ENCODE results near the gene ABCA5.
"Not testable (repeated sequence)": the region's sequence is repeated elsewhere in the genome, so short reads cannot be mapped to it uniquely, and the experiment has no call there.

Gene ABCA5

GRCh38 chr17:69325518-69326376 lies 1.2 kb downstream of the ABCA5 start:
- no peak for DNase-seq (ENCODE audit: low read depth)

DNA sequence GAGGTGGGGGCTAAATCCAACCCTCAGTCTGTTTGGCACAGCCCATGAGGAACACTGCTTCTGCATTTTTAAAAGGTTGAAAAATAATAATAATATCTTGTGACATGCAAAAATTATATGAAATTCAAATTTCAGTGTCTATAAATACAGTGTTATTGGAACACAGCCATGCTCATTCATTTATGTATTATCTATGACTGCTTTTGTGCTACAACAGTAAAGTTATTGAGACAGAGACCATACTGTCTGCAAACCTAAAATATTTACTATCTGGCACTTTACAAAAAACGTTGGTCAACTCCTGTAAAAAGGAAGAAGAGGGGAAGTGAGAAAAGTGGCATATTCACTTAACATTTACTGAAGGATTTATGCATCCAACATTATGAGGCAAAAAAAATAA lies 3.1 kb downstream of the ABCA5 start:
- no peak for DNase-seq (ENCODE audit: low read depth)

DNA sequence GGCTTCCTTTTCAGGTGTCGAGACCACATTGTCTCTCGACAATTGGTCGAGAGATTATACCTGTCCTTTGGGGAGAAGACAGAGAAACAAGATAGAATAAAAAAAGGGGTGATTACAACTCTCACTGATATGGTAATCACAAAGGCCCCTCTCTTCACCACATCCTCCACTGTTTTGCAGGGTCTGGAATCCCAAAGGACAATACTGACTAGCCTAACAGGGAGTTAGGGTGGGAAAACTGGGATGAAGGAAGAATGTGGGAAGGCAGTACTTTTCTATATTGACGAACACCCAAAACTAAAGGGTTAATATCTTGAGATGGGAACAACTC lies 6.1 kb downstream of the ABCA5 start:
- DNase-seq (ENCODE audit: low read depth): no peak

DNA sequence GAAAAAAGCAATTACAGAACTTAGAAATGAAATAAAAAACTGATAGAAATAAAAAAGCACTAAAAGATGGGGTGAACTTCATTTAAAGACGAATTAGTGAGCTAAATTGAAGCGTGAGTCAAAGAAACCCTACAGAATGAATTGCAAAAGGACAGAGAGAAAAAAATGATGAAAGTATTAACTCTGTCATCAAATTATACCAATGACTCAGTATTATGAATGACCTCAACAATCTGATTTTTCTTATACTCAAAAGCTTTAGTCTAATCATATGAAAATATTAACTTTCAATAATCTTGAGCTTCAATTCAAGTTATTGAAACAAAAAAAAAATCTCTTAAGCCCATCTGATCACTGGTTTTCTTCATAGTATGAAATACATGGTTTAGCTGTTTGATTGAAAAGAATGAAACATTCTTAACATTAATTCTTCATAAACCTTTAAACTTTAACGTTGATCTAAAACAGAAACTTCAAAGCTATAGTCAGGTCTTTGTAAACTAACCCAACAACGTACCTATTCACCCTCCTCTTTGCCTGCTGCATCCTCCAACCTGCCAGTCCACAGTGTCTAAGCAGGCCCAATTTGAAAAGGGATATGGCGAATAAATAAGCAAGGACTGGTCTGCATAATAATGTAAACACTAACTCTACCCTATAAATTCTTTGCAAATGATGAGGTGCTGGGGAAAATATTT lies 6.6 kb downstream of the ABCA5 start:
- no peak for DNase-seq (ENCODE audit: low read depth)

GRCh38 chr17:69317625-69318024 lies 9.3 kb downstream of the ABCA5 start:
- DNase-seq (ENCODE audit: low read depth): no peak

- DNase-seq (ENCODE audit: low read depth): no peak
Measured at GRCh38 chr17:69314246-69315065, 12.5 kb downstream of the ABCA5 start.

DNA sequence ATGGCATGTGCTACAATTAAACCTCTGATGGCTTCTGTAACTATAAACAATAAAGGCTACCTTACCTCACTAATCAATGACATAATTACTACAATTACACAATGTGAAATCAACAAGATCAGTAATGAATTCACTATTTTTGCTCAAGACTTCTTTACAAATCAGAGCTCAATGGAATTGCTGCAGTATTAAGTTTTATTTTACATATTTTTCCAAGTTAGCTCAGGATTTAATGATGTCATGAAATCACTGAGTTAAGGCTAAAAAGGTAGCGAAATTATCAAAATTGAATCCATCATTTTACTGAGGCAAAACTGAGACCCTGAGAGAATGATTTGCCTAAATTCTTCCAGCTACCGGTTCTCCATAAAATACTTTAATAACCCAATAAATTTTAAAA lies 21.8 kb downstream of the ABCA5 start:
- DNase-seq (ENCODE audit: low read depth): no peak

DNA sequence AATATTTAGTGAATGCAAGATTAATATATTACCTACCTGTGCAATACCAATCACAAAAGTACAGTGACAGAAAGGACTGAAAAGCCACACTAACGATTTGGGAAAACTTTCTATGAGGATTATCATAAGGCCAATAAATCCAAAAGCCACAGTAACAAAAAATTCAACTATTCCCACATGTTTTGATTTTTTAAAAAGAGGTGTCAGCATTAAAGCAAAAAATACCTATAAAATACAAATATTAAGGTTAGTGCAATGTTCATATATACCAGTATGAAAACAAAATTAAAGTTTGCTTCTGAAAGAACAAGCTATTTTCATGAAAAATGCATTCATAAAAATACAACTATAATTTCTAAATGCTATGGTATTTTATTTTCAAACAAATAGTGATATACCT lies 24.3 kb downstream of the ABCA5 start:
- no peak for DNase-seq (ENCODE audit: low read depth)

GRCh38 chr17:69300222-69300621 lies 26.7 kb downstream of the ABCA5 start:
- DNase-seq (ENCODE audit: low read depth): peak; percentile 3

DNA sequence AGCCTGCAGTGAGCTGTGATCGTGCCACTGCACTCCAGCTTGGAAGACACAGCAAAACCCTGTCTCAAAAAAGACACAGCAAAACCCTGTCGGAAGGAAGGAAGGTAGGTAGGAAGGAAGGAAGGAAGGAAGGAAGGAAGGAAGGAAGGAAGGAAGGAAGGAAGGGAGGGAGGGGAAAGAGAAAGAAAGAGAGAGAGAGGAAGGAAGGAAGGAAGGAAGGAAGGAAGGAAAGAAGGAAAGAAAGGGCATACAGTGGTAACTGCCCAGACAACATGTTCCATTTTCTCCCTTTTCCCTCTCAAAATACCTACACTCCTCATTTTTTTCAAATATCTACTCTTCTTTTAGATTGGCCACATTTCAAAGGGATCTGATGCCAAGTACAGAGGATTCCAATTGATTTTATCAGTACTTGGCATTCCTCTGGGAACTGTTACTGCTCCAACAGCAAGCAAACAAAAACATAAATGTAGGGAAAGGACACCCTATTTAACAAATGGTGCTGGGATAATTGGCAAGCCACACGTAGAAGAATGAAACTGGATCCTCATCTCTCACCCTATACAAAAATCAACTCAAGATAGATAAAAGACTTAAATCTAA lies 28.7 kb downstream of the ABCA5 start:
- DNase-seq (ENCODE audit: low read depth): not testable (repeated sequence)

DNA sequence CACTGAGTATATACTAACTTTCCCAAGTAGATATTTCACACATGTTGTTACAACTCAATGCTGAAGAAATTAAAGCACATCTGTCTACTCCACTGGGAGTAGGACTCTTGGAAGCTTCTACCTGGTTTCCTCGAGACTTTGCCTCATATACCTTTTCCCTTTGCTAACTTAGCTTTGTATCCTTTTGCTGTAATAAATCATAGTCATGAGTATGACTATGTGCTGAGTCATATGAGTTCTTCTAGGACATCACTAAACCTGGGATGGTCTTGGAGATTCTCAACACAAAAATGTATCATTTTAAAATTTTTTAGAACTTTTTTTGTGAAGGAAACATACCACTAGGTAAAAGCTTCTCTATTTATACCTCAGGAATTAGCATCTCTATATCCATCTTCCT lies 39.8 kb downstream of the ABCA5 start:
- no peak for DNase-seq (ENCODE audit: low read depth)

DNA sequence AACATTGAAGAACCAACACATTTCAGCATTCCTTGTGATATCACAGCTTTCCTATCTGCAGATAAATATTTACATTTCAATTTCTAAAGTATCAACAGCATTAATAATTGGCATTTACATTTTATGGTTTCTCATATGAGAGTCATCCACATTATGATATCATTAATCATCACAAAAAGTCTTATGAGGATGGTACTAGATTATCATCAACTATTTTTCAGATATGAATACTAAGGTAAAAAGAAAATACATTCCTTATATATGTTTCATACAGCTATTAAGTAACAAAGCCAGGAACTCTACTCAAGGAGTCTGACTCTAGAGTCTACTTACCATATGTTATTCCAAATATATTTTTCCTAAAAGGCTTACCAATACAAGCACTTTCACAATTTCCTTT lies 40.7 kb downstream of the ABCA5 start:
- DNase-seq (ENCODE audit: low read depth): no peak

DNA sequence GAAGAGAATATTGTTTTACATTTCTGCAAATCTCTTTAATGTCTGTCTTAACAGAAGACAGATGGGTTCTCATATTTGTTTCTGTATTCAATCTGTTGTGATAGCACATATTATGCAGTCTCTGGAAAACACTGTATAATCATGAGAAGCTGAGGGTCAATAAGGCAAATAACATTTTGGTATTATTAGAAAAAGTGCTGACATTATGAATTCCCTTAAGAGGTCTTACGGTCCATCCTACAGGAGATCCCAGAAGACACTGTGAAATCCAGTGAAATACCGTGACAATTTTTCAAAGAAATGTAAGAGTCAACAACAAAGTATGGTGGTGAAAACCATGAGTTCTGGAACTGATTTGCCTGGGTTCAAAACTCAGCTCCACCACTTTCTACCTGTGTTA lies 42.3 kb downstream of the ABCA5 start:
- no peak for DNase-seq (ENCODE audit: low read depth)

GRCh38 chr17:69282002-69282401 lies 44.9 kb downstream of the ABCA5 start:
- no peak for DNase-seq (ENCODE audit: low read depth)

DNA sequence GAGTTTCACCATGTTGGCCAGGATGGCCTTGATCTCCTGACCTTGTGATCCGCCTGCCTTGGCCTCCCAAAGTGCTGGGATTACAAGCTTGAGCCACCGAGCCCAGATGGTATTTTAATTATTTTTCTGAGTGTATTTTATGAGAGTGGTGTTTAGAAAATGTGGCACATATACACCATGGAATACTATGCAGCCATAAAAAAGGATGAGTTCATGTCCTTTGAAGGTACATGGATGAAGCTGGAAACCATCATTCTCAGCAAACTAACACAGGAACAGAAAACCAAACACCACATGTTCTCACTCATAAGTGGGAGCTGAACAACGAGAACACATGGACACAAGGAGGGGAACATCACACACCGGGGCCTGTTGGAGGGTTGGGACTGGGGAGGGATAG lies 50.7 kb downstream of the ABCA5 start:
- not testable (repeated sequence) for DNase-seq (ENCODE audit: low read depth)

DNA sequence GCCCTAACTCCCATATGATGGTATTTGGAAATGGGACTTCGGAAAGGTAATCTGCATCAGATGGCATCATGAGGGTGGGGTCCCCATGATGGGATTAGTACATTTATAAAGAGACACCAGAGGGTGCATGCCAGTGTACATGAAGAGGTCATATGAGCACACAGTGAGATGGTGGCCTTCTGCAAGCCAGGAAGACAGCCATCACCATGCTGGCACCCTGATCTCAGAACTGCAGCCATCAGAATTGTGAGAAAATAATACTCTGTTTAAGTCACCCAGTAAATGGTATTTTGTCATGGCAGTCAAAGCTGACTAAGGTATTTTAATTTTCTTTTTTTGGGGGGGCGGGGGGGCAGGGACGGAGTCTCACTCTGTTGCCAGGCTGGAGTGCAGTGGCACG lies 51.2 kb downstream of the ABCA5 start:
- DNase-seq (ENCODE audit: low read depth): no peak

- no peak for DNase-seq (ENCODE audit: low read depth)
Measured at GRCh38 chr17:69271023-69271422, 55.9 kb downstream of the ABCA5 start.

- peak; percentile 88 for DNase-seq (ENCODE audit: low read depth)
Measured at GRCh38 chr17:69269131-69269998, 57.6 kb downstream of the ABCA5 start.

GRCh38 chr17:69268543-69269014 lies 58.4 kb downstream of the ABCA5 start:
- DNase-seq (ENCODE audit: low read depth): peak; percentile 27

DNA sequence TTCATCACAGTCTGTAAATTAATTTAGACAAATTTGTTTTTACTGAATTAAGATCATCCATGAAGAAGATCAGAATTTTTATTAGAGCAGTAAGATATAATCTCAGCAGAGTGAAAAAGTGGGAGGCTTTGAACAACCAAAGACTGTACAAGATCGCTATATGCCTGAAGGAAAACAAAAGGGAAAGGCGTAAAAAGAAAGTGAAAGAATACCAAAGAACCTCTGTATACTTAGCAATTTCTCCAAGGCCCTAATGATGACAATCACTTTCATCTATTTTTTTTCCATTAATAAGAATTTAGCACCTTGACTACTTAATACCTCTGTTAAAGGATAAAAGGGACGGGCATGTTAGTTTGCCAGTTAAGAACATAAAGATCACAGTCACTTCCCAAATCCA lies 59.7 kb downstream of the ABCA5 start:
- DNase-seq (ENCODE audit: low read depth): no peak

DNA sequence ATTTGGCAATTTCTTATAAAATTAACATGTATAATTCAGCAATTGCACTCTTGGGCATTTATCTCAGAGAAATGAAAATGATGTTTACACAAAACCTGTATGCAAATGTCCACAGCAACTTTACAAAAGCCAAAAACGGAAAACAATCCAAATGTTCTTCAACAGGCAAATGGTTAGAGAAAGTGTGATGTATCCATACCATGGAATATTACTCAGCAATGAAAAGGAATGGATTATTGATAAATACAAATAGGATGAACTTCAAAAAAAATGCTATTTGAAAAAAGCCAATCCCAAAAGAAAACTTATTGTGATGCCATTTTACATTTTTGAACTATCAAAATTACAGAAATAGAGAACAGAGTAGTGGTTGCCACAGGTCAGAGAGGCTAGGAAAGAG lies 61.1 kb downstream of the ABCA5 start:
- DNase-seq (ENCODE audit: low read depth): no peak
